ENCODE results near the gene DDX27.
"Not testable (repeated sequence)": the region's sequence is repeated elsewhere in the genome, so short reads cannot be mapped to it uniquely, and the experiment has no call there.

The DDX27 gene

GRCh38 chr20:49219091-49219923 lies at the start of gene DDX27:
DDX27 (plus strand) TSS chr20:49219416; CDS start chr20:49219449, 33 bp downstream.
- DNase-seq (ENCODE audit: extremely low read depth in 1 of 2, low read depth in 1 of 2): peak; percentile 91 to 92

- DNase-seq (ENCODE audit: extremely low read depth in 1 of 2, low read depth in 1 of 2): no peak
Observed at GRCh38 chr20:49169547-49169946, 49.7 kb upstream of the DDX27 start.

- no peak for DNase-seq (ENCODE audit: extremely low read depth in 1 of 2, low read depth in 1 of 2)
Observed at GRCh38 chr20:49170714-49171113, 48.5 kb upstream of the DDX27 start.

GRCh38 chr20:49171909-49172308 lies 47.3 kb upstream of the DDX27 start:
- no peak for DNase-seq (ENCODE audit: extremely low read depth in 1 of 2, low read depth in 1 of 2)

GRCh38 chr20:49172413-49172812 lies 46.8 kb upstream of the DDX27 start:
- no peak for DNase-seq (ENCODE audit: extremely low read depth in 1 of 2, low read depth in 1 of 2)

GRCh38 chr20:49174183-49174582 lies 45.0 kb upstream of the DDX27 start:
- no peak for DNase-seq (ENCODE audit: extremely low read depth in 1 of 2, low read depth in 1 of 2)

GRCh38 chr20:49179368-49180277 lies 39.6 kb upstream of the DDX27 start:
- DNase-seq (ENCODE audit: extremely low read depth in 1 of 2, low read depth in 1 of 2): no peak

GRCh38 chr20:49181265-49181877 lies 37.8 kb upstream of the DDX27 start:
- no peak for DNase-seq (ENCODE audit: extremely low read depth in 1 of 2, low read depth in 1 of 2)

- no peak for DNase-seq (ENCODE audit: extremely low read depth in 1 of 2, low read depth in 1 of 2)
Observed at GRCh38 chr20:49183444-49183843, 35.8 kb upstream of the DDX27 start.

- DNase-seq (ENCODE audit: extremely low read depth in 1 of 2, low read depth in 1 of 2): not testable (repeated sequence)
Observed at GRCh38 chr20:49184084-49184501, 35.1 kb upstream of the DDX27 start.

- DNase-seq (ENCODE audit: extremely low read depth in 1 of 2, low read depth in 1 of 2): no peak
Observed at GRCh38 chr20:49184691-49185070, 34.5 kb upstream of the DDX27 start.

GRCh38 chr20:49185071-49185761 lies 34.0 kb upstream of the DDX27 start:
- no peak for DNase-seq (ENCODE audit: extremely low read depth in 1 of 2, low read depth in 1 of 2)

- DNase-seq (ENCODE audit: extremely low read depth in 1 of 2, low read depth in 1 of 2): peak; percentile 32 to 41
Observed at GRCh38 chr20:49186535-49187329, 32.5 kb upstream of the DDX27 start.

GRCh38 chr20:49187330-49187850 lies 31.8 kb upstream of the DDX27 start:
- peak in 1 of 2 donors; percentile 3 for DNase-seq (ENCODE audit: extremely low read depth in 1 of 2, low read depth in 1 of 2)

GRCh38 chr20:49187851-49188641 lies 31.2 kb upstream of the DDX27 start, which contains the start of gene STAU1:
STAU1 (minus strand) TSS chr20:49188334; CDS start chr20:49166201, 22,133 bp downstream.
- peak; percentile 82 to 92 for DNase-seq (ENCODE audit: extremely low read depth in 1 of 2, low read depth in 1 of 2)

GRCh38 chr20:49192944-49193518 lies 26.2 kb upstream of the DDX27 start:
- not testable (repeated sequence) for DNase-seq (ENCODE audit: extremely low read depth in 1 of 2, low read depth in 1 of 2)

GRCh38 chr20:49199729-49200293 lies 19.4 kb upstream of the DDX27 start:
- no peak for DNase-seq (ENCODE audit: extremely low read depth in 1 of 2, low read depth in 1 of 2)

GRCh38 chr20:49203011-49203410 lies 16.2 kb upstream of the DDX27 start:
- DNase-seq (ENCODE audit: extremely low read depth in 1 of 2, low read depth in 1 of 2): no peak

All from activated CD8-positive, alpha-beta memory T cell treated with anti-CD3 and anti-CD28 coated beads for 1 hour (primary cell).